HCT116 (cell line): ENCODE data around the gene SLC35F6. TPM values are rescaled to one million over a fixed set of nuclear protein-coding genes. Genes with fewer than 3 reads are reported as not detected.
A peak's percentile ranks its signal among the peaks of the same experiment; 100 is the strongest.

Source experiments
- ATAC-seq: fragments of 200-7000 bp; cut with Tn5 transposase; 2 replicates; pipeline ENCODE4 v1.9.1; 2020; ENCODE audit warnings: mild to moderate bottlenecking, moderate library complexity
- BruUV-seq: library from RNA; stranded (reverse); fragments of 400-500 nt; replicated peaks from 2 replicates; lab custom pipeline; 2021; lab: Mats Ljungman, UMichigan
- CTCF ChIA-PET: fragments of 300-600 bp; sonication (Branson Sonifier 250); formaldehyde crosslinking; loops from one replicate; lab custom pipeline; 2021; ENCODE audit warnings: antibody characterized with exemption; lab: Charles Lee
- POLR2A ChIA-PET: fragments of 300-600, 350-600 bp; sonication (Branson Sonifier 250); formaldehyde crosslinking; loops from one replicate; lab custom pipeline; 2021; ENCODE audit warnings: antibody characterized with exemption; lab: Charles Lee
- RAD21 ChIA-PET, 2 experiments: fragments of 300-600 bp; sonication (Branson Sonifier 250); formaldehyde crosslinking; loops; one replicate each; lab custom pipeline; 2023; ENCODE audit warnings: low total read pairs in 2 of 2; ENCODE audit not compliant: uncharacterized antibody in 2 of 2, unreplicated experiment in 2 of 2, low non-redundant PET in 1 of 2; lab: Charles Lee
- DNase-seq: peaks from one replicate; pipeline ENCODE4 v3.0.0-alpha.2; 2010; ENCODE audit warnings: low read depth, low spot score
- H2AFZ ChIP-seq: fragments of 200-600 bp; shearing (Covaris generic), sonication (generic); 2 replicates; pipeline ENCODE4 v1.6.1; 2017; ENCODE audit warnings: low read depth, mixed run types, mixed read lengths, antibody characterized with exemption, low read length; ENCODE audit not compliant: poor library complexity, severe bottlenecking
- H3K27ac ChIP-seq: 2 replicates; pipeline ENCODE4 v1.5.1; 2012; ENCODE audit warnings: low read depth, low read length
- H3K27me3 ChIP-seq: fragments of 200-600 bp; sonication (generic); 2 replicates; pipeline ENCODE4 v1.6.1; 2016; ENCODE audit warnings: mixed run types, low read length, mixed read lengths; ENCODE audit not compliant: insufficient read depth
- H3K36me3 ChIP-seq, 2 experiments: fragments of 200-500 bp in 1 of 2; fragments of 200-600 bp in 1 of 2; sonication (Bioruptor generic) in 1 of 2; sonication (generic) in 1 of 2; 2 replicates each; pipeline versions ENCODE4 v1.5.1 to v1.6.1; 2014 to 2016; ENCODE audit warnings: low read length in 2 of 2, inconsistent platforms in 1 of 2, mixed read lengths in 1 of 2, mixed run types in 1 of 2; ENCODE audit not compliant: insufficient read depth in 2 of 2, control insufficient read depth in 1 of 2
- H3K4me1 ChIP-seq, 2 experiments: fragments of 200-600 bp in 1 of 2; sonication (generic) in 1 of 2; 2 replicates each; pipeline versions ENCODE4 v1.5.1 to v1.6.1; 2012 to 2017; ENCODE audit warnings: low read length in 2 of 2, inconsistent platforms in 1 of 2, mild to moderate bottlenecking in 1 of 2, mixed read lengths in 1 of 2, mixed run types in 1 of 2, moderate library complexity in 1 of 2; ENCODE audit not compliant: insufficient read depth in 2 of 2, control insufficient read depth in 1 of 2
- H3K4me2 ChIP-seq: fragments of 200-600 bp; sonication (generic); 2 replicates; pipeline ENCODE4 v1.6.1; 2017; ENCODE audit warnings: mixed run types, low read length, mixed read lengths
- H3K4me3 ChIP-seq, 2 experiments: fragments of 200-600 bp in 1 of 2; sonication (generic) in 1 of 2; replicated peaks in 1 of 2; 2 replicates each; pipeline ENCODE4 v1.5.1; 2011 to 2016; ENCODE audit warnings: low read length in 2 of 2, control low read depth in 1 of 2, low read depth in 1 of 2, mild to moderate bottlenecking in 1 of 2, mixed read lengths in 1 of 2, mixed run types in 1 of 2
- H3K79me2 ChIP-seq: fragments of 200-600 bp; sonication (generic); 2 replicates; pipeline ENCODE4 v1.6.1; 2017; ENCODE audit warnings: mild to moderate bottlenecking, mixed run types, low read length, moderate library complexity, mixed read lengths; ENCODE audit not compliant: insufficient read depth
- H3K9ac ChIP-seq: fragments of 200-600 bp; sonication (generic); 2 replicates; pipeline ENCODE4 v1.6.1; 2016; ENCODE audit warnings: low read length, mixed read lengths
- H3K9me2 ChIP-seq: fragments of 200-600 bp; sonication (generic), shearing (Covaris generic); 2 replicates; pipeline ENCODE4 v1.6.1; 2017; ENCODE audit warnings: mixed run types, mild to moderate bottlenecking, moderate library complexity; ENCODE audit not compliant: insufficient read depth
- H3K9me3 ChIP-seq, 2 experiments: fragments of 200-500 bp in 1 of 2; fragments of 200-600 bp in 1 of 2; sonication (Bioruptor generic) in 1 of 2; sonication (generic) in 1 of 2; 2 replicates each; pipeline ENCODE4 v1.6.1; 2014 to 2017; ENCODE audit warnings: low read length in 2 of 2, mixed read lengths in 2 of 2, inconsistent platforms in 1 of 2, low read depth in 1 of 2, mild to moderate bottlenecking in 1 of 2, mixed run types in 1 of 2, moderate library complexity in 1 of 2; ENCODE audit not compliant: control insufficient read depth in 1 of 2, insufficient read depth in 1 of 2
- H4K20me1 ChIP-seq: fragments of 200-600 bp; sonication (generic), shearing (Covaris generic); 2 replicates; pipeline ENCODE4 v1.6.1; 2017; ENCODE audit warnings: mixed run types, mild to moderate bottlenecking, moderate library complexity; ENCODE audit not compliant: insufficient read depth
- CBX3 ChIP-seq: IDR thresholded peaks from 2 replicates; pipeline ENCODE4 v1.6.1; 2012; ENCODE audit warnings: low read depth
- CEBPB ChIP-seq: IDR thresholded peaks from 2 replicates; pipeline ENCODE4 v1.6.1; 2012; ENCODE audit warnings: low read depth
- EGR1 ChIP-seq: IDR thresholded peaks from 2 replicates; pipeline ENCODE4 v1.6.1; 2012; ENCODE audit warnings: low read depth
- FOSL1 ChIP-seq: IDR thresholded peaks from 2 replicates; pipeline ENCODE4 v1.6.1; 2012; ENCODE audit warnings: low read depth
- JUND ChIP-seq: IDR thresholded peaks from 2 replicates; pipeline ENCODE4 v1.6.1; 2012
- MAX ChIP-seq: IDR thresholded peaks from 2 replicates; pipeline ENCODE4 v1.6.1; 2012
- POLR2A ChIP-seq: IDR thresholded peaks from 2 replicates; pipeline ENCODE4 v1.7.0; 2011; ENCODE audit warnings: borderline replicate concordance; ENCODE audit not compliant: insufficient read depth, insufficient read length; ENCODE audit errors: extremely low read depth
- RAD21 ChIP-seq: IDR thresholded peaks from 2 replicates; pipeline ENCODE4 v1.6.1; 2012; ENCODE audit warnings: low read depth, mild to moderate bottlenecking
- SIN3A ChIP-seq: IDR thresholded peaks from 2 replicates; pipeline ENCODE4 v1.6.1; 2012; ENCODE audit warnings: low read depth
- SP1 ChIP-seq: IDR thresholded peaks from 2 replicates; pipeline ENCODE4 v1.6.1; 2012; ENCODE audit warnings: low read depth
- TCF7L2 ChIP-seq: IDR thresholded peaks from 2 replicates; pipeline ENCODE4 v1.7.0; 2011; ENCODE audit warnings: borderline replicate concordance, inconsistent platforms; ENCODE audit not compliant: insufficient read depth, insufficient read length; ENCODE audit errors: extremely low read depth
- YY1 ChIP-seq: IDR thresholded peaks from 2 replicates; pipeline ENCODE4 v1.6.1; 2011; ENCODE audit warnings: low read length, low read depth, moderate library complexity, mild to moderate bottlenecking; ENCODE audit not compliant: insufficient replicate concordance; ENCODE audit errors: extremely low read depth
- ZBTB33 ChIP-seq: IDR thresholded peaks from 2 replicates; pipeline ENCODE4 v1.6.1; 2011; ENCODE audit warnings: mild to moderate bottlenecking, low read length, moderate library complexity; ENCODE audit not compliant: insufficient replicate concordance; ENCODE audit errors: extremely low read depth
- ZNF274 ChIP-seq: fragments of 200-500 bp; sonication (Bioruptor generic); IDR thresholded peaks from 2 replicates; pipeline ENCODE4 v1.6.1; 2014; ENCODE audit warnings: mild to moderate bottlenecking, low read depth, low read length, inconsistent platforms
- intact Hi-C: fragments of 100-400 bp; cut with micrococcal nuclease; formaldehyde crosslinking; loops from 2 replicates; pipeline ENCODE4 v1.10.0; 2022
- total RNA-seq: library from RNA; stranded (reverse); gene quantifications from one replicate; pipeline ENCODE4 v1.2.1, GENCODE V29; 2021; ENCODE audit not compliant: unreplicated experiment
- TF ChIP-seq, protein P1 (sequence below): IDR thresholded peaks from 2 replicates; pipeline ENCODE4 v1.6.1; 2012

The SLC35F6 gene
- total RNA-seq, 1 experiment from 2014 or later: 34.5 TPM

- intact Hi-C loops: no loop called here
- Histone ChIP-seq H3K9me3 (no peaks in the 10 kb centered on the region), H3K4me1 (peaks cover 48 to 63% of the 10 kb centered on the region in 2 experiments), H3K9ac (no peak overlapping the region), H3K9me2 (no peaks in the 10 kb centered on the region), H3K79me2 (peaks cover 40% of the 10 kb centered on the region), H3K4me3 (no peak overlapping the region), H3K27ac (no peak overlapping the region), H3K36me3 (no peaks in the 10 kb centered on the region), H2AFZ (no peak overlapping the region), H3K4me2 (peak overlapping the region; percentile 99), H4K20me1 (no peaks in the 10 kb centered on the region), H3K27me3 (no peaks in the 10 kb centered on the region)
- RAD21 ChIA-PET: no interaction called here
- no peak for DNase-seq
- ATAC-seq: no peak
- TF ChIP-seq RAD21: no peak
- no peak for TF ChIP-seq SP1
- CTCF ChIA-PET: no interaction called here
- BruUV-seq: no TSS peak
- POLR2A ChIA-PET: interaction anchor here (1.2 kb wide), 1 partner anchor 8 kb away, joined by 3 read pairs; no protein-coding TSS in a partner anchor
Observed at GRCh38 chr2:26763019-26763418, 1.1 kb upstream of the SLC35F6 start.

DNA sequence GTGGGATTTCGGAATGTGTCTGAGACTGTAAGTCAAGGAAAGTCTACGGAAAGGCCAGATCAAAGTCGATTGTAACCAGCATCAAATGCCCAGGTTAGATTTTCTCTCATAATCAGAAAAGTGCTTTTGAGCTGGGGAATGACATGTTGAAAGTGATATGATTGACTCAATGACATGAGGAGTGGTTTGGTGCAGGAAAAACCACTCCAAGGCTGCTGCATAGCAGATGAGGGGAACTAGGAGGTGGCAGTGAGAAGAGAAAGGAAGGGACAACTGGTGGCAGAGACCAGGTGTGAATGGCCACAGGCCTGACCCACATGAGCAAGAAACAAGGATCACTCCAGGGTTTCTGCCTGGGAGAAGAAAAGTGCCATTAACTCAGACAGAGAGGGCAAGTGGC is 822 bp downstream of the SLC35F6 start:
- Histone ChIP-seq H2AFZ (no peak overlapping the region), H3K4me3 (peak overlapping the region; percentile 96 to 98), H3K79me2 (peaks cover 51% of the 10 kb centered on the region), H4K20me1 (no peaks in the 10 kb centered on the region), H3K4me2 (peak overlapping the region; percentile 99), H3K36me3 (no peaks in the 10 kb centered on the region), H3K27ac (peak overlapping the region; percentile 59), H3K4me1 (peaks cover 56 to 64% of the 10 kb centered on the region in 2 experiments), H3K9me2 (no peaks in the 10 kb centered on the region), H3K27me3 (no peaks in the 10 kb centered on the region), H3K9ac (peak overlapping the region; percentile 90), H3K9me3 (no peaks in the 10 kb centered on the region)
- DNase-seq (no peak), ATAC-seq (no peak)
- CTCF ChIA-PET: no interaction called here
- POLR2A ChIA-PET: no interaction called here
- TF ChIP-seq ZNF274 (no peak), POLR2A (no peak), CEBPB (no peak), YY1 (no peak), EGR1 (no peak), SIN3A (no peak), TCF7L2 (no peak), CBX3 (no peak), ZBTB33 (no peak), MAX (no peak), FOSL1 (no peak), SP1 (no peak), JUND (no peak)
- TF ChIP-seq, protein P1, sequence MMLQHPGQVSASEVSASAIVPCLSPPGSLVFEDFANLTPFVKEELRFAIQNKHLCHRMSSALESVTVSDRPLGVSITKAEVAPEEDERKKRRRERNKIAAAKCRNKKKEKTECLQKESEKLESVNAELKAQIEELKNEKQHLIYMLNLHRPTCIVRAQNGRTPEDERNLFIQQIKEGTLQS: no peak
- no TSS peak for BruUV-seq
- intact Hi-C loops: no loop called here
- RAD21 ChIA-PET: no interaction called here
